SHP77 (cell line): ENCODE measurements around the gene ADAP1.

Experiments
- DNase-seq, 2 experiments: peaks; one replicate each; lab custom pipeline; 2025; lab: John Stamatoyannopoulos, UW

Gene ADAP1

GRCh38 chr7:988963-989529 lies 34.6 kb upstream of the ADAP1 start:
- no peak for DNase-seq

DNA sequence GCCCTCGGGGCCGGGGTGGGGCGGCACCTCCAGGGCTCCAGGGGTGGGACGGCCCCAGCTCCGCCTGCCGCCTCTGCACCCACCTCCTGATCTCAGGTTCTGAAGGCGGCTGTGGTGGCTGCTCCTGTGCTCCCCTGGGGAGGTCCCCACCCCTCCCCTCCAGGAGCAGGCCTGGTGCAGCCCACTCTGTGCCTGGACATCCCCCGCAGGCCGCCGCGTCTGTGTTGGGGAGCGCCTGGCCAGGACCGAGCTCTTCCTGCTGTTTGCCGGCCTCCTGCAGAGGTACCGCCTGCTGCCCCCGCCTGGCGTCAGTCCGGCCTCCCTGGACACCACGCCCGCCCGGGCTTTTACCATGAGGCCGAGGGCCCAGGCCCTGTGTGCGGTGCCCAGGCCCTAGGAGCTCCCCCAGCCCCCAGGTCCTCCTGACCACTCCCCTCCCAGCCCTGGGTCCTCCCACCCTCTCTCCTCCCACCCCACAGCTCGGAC lies 34.0 kb upstream of the ADAP1 start:
- no peak for DNase-seq

- DNase-seq: no peak
These were observed 33.4 kb upstream of the ADAP1 start for GRCh38 chr7:987909-988308.

DNA sequence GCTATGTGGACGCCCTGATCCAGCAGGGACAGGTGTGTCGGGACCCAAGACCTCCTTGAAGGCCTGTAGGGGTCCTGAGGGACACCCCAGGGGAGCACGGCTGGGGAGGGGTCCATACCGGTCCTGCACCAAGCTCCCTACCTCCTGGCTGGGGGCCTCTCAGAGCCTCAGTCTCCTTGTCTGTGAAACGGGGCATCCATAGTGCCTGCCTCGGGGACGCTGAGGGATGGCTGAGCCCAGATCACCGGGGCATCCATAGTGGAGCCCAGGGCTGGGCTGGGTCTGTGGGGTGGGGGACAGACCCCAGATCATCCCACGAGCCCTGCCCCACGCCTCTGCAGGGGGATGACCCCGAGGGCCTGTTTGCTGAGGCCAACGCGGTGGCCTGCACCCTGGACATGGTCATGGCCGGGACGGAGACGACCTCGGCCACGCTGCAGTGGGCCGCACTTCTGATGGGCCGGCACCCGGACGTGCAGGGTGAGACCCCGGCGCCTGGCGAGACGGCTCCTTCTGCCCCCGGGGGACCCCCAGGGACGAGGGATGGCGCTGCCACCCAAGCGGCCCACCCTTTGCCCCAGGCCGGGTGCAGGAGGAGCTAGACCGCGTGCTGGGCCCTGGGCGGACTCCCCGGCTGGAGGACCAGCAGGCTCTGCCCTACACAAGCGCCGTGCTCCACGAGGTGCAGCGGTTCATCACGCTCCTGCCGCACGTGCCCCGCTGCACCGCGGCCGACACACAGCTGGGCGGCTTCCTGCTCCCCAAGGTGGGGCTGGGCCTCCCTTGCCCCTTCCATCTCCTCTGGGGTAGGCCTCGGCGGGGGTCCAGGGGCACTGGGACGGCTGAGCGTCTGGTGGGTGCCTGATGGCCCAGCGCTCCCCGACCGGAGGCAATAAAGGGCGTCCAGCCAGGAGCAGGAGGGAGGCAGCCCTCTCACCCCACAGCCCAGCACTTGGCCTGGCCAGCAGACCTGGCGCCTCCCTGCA lies 32.6 kb upstream of the ADAP1 start:
- peak in 1 of 2 experiments; percentile 23 for DNase-seq

GRCh38 chr7:985915-986741 lies 31.6 kb upstream of the ADAP1 start:
- DNase-seq: no peak

GRCh38 chr7:985127-985416 lies 30.6 kb upstream of the ADAP1 start:
- no peak for DNase-seq

- no peak for DNase-seq
These were observed 30.1 kb upstream of the ADAP1 start for GRCh38 chr7:984361-985126.

GRCh38 chr7:983616-984071 lies 29.2 kb upstream of the ADAP1 start:
- DNase-seq: no peak

DNA sequence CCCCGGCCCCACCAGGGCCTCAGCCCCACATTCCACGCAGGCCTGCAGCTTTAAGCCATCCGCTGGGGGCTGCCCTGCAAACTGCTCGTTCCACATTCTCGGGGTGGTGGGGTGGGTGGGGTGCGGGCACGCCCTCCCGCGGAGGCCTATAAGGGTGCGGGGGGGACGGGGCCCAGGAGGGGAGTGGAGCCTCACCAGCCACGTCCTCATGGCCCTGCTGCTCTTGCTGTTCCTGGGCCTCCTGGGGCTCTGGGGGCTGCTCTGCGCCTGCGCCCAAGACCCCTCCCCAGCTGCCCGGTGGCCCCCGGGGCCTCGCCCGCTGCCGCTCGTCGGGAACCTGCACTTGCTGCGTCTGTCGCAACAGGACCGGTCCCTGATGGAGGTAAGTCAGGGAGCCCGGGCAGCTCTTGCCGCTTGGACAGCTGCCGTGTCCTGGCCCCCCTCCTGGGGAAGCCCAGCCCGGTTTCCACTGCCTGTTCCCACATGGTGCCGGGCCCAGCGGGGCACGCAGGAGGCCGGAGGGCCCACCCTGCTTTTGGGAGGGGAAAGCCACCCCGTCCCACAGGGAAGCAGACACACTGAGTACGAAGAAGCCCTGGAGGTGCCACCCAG lies 28.6 kb upstream of the ADAP1 start, which contains the start of gene CYP2W1:
TSS of gene CYP2W1 (plus strand) at position 178 of the 612 bp plus-strand sequence. CDS start at position 209, 31 bp downstream.
- no peak for DNase-seq

DNA sequence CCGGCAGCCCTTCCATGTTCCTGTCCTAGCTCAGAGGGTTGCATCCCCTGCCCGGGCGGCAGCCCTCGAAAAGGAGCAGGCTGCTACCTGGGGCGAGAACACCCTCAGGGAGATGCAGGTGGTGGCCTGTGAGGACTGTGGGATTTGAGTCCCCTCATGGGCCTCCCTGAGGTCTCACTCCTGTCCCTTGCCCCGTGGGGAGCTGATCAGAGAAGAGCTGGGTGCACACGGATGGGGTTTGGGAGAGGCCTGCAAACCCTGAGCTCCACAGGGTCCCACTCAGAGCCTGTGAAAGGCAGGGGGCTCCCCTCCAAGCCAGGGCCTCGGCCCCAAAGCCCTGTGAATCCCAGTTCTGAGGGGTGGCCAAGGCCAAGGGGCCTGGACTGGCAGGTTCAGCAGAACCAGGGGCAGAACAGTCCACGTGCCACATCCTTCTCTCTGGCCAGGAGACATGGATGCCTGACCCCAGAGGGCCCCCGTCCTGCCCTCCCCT lies 28.1 kb upstream of the ADAP1 start:
- DNase-seq: no peak

GRCh38 chr7:981793-982510 lies 27.5 kb upstream of the ADAP1 start:
- DNase-seq: peak; percentile 45 to 63

DNA sequence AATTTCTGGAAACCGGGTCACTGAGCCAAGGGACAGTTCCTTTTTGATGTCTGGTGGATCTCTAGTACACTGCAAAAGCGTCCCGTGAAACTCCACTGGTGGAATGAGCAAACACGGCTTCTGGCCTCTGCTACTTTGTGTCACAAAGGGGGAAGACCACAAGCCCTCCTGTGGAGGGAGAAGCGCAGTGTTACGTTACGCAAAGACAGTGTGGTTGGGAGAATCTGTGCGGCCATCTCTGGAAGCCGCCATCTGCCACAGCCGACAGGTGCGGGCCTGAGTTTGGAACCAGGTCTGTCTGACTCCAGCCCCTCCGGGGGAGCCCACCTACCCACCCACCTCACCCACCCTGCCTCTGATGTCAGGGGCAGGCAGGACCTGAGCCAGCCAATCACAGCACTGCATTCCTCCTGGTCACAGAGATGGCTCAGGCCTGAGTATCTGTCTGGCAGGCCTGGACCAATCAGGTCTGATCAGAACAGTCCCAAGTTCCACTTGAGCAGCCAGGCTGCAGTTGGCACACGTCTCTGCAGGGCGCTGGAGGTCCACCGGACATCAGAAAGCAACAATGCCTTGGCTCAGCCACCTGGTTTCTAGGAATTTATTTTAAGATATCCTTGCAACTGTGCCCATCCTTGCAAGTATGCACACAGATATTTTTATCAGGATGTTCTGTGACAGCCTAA lies 25.5 kb upstream of the ADAP1 start:
- peak in 1 of 2 experiments; percentile 58 for DNase-seq

- no peak for DNase-seq
These were observed 24.7 kb upstream of the ADAP1 start for GRCh38 chr7:979151-979550.

DNA sequence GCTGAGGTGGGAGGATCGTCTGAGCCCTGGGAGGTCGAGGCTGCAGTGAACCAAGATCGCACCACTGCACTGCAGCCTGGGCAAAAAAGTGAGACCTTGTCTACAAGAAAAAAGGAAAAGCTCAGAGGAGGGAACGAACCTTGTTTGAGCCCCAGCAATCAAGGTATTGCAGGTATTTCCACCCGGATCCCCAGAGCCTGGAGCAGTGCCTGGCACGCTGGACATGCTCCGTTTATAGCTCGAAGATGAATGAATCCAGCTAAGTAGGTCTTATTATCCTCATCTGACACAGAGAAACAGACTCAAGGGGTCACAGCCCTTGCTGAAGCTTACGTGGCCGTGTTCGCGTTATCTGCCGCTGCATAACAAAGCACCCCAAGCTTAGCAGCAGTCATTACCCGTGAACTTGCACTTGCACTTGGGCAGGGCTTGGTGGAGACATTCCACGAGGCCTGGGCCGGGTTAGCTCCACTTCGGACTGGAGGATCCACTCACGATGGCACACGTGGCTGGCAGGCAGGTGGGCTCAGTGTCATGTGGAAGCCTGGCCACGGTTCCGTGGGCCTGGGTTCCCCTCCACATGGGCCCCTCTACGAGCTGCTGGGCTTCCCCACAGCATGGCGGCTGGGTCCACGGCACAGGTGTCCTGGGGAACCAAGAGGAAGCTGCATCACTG lies 24.1 kb upstream of the ADAP1 start:
- no peak for DNase-seq

GRCh38 chr7:978049-978346 lies 23.5 kb upstream of the ADAP1 start:
- no peak for DNase-seq

DNA sequence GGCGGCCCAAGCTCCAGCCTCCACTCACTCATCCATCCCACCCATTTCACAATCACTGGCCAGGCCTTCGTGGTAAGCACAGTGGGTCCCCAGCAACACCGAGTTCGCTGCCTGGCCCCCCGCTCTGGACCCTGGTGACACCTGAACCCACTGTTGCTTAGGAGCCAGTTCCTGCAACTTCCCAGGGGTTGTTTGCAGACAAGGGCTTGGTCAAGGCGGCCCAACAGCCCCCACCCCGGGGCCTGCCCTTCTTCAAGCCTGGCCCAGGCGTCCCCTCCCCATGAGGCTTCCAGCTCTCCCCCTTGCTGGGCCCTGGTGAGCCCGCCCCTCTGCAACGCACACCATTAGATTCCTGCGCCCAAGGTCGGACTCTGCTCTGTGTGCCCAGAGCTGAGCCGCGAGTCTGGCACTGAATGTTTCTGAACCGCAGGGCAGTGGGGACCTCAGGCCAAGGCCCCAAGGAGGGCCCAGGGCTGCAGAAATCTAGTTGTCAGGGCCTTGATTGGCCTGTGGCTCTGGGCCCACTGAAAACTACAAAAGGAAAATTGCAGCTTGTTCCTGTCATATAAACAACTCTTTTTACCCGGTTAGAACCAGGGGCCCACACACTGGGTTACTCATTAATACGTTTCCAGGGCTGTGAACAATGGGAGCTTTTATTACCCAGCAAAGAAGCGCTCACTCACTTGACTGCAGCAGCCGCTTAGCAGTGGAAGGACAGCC lies 23.0 kb upstream of the ADAP1 start:
- DNase-seq: no peak

DNA sequence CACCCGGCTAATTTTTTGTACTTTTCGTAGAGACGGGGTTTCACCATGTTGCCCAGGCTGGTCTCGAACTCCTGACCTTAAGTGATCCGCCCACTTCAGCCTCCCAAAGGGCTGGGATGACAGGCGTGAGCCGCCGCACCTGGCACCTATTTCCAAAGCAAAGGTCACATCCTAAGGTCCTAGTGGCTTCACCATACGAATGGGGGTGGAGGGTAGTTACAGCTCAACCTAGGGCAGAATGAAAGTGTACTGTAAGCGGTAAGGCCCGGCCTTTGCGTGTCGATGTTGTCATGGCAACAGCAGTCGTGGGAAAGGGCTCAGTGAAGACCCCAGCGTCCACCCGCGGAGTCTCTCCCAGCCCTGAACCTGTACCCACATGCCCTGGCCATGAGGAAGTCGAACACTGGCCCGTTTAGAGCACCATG lies 22.4 kb upstream of the ADAP1 start:
- no peak for DNase-seq

- no peak for DNase-seq
These were observed 21.4 kb upstream of the ADAP1 start for GRCh38 chr7:975702-976473.
